CD4-positive, alpha-beta memory T cell (primary cell): ENCODE results near the gene SLC35F2. TPM values are rescaled to one million over a fixed set of nuclear protein-coding genes. Genes with fewer than 3 reads are reported as not detected.

Source experiments
- CTCF ChIA-PET: fragments of 350-600 bp; sonication (Branson Sonifier 250); formaldehyde crosslinking; loops from one replicate; lab custom pipeline; 2021; ENCODE audit warnings: inconsistent platforms; ENCODE audit not compliant: partially characterized antibody; lab: Charles Lee
- POLR2A ChIA-PET: fragments of 350-600 bp; sonication (Branson Sonifier 250); formaldehyde crosslinking; loops from one replicate; lab custom pipeline; 2021; ENCODE audit not compliant: partially characterized antibody; lab: Charles Lee
- DNase-seq, 5 donors: peaks; one replicate each; pipeline versions ENCODE4 v3.0.0 to v3.0.0-alpha.2; 2020 to 2022; ENCODE audit warnings: mixed read lengths in 1 of 5
- H3K27ac ChIP-seq: one replicate; pipeline ENCODE4 v1.7.0; 2013; ENCODE audit warnings: low read depth, low read length
- H3K27me3 ChIP-seq: 2 replicates; pipeline ENCODE4 v1.7.0; 2013; ENCODE audit warnings: mild to moderate bottlenecking, low read length, moderate library complexity; ENCODE audit not compliant: insufficient read depth
- H3K36me3 ChIP-seq: 2 replicates; pipeline ENCODE4 v1.7.0; 2013; ENCODE audit warnings: mild to moderate bottlenecking, low read length, moderate library complexity; ENCODE audit not compliant: insufficient read depth
- H3K4me1 ChIP-seq: 2 replicates; pipeline ENCODE4 v1.7.0; 2013; ENCODE audit warnings: mild to moderate bottlenecking, low read length, moderate library complexity; ENCODE audit not compliant: insufficient read depth
- H3K4me3 ChIP-seq, 2 donors: one replicate each; pipeline ENCODE4 v1.7.0; 2013; ENCODE audit warnings: low read length in 2 of 2, mild to moderate bottlenecking in 1 of 2
- H3K9me3 ChIP-seq, 2 donors: one replicate each; pipeline ENCODE4 v1.7.0; 2013; ENCODE audit warnings: low read length in 2 of 2, control low read depth in 1 of 2; ENCODE audit not compliant: control insufficient read depth in 1 of 2
- H3K27ac Mint-ChIP-seq, 7 donors: one replicate each; pipeline ENCODE4 v1.8.0; 2020 to 2021; ENCODE audit warnings: mixed read lengths in 7 of 7, mild to moderate bottlenecking in 6 of 7, inconsistent platforms in 3 of 7, moderate library complexity in 3 of 7
- H3K27me3 Mint-ChIP-seq, 2 donors: one replicate each; pipeline ENCODE4 v1.8.0; 2020 to 2021; ENCODE audit warnings: mixed read lengths in 2 of 2
- H3K36me3 Mint-ChIP-seq, 2 donors: one replicate each; pipeline ENCODE4 v1.8.0; 2020 to 2021; ENCODE audit warnings: mixed read lengths in 2 of 2, inconsistent platforms in 1 of 2, mild to moderate bottlenecking in 1 of 2
- H3K4me1 Mint-ChIP-seq, 4 donors: one replicate each; pipeline ENCODE4 v1.8.0; 2020 to 2021; ENCODE audit warnings: mixed read lengths in 4 of 4, mild to moderate bottlenecking in 1 of 4
- H3K4me3 Mint-ChIP-seq, 8 donors: one replicate each; pipeline ENCODE4 v1.8.0; 2020 to 2021; ENCODE audit warnings: mixed read lengths in 8 of 8, mild to moderate bottlenecking in 7 of 8, moderate library complexity in 6 of 8, inconsistent platforms in 3 of 8
- H3K9me3 Mint-ChIP-seq, 8 donors: one replicate each; pipeline ENCODE4 v1.8.0; 2020 to 2021; ENCODE audit warnings: mixed read lengths in 8 of 8, mild to moderate bottlenecking in 5 of 8, inconsistent platforms in 3 of 8, moderate library complexity in 1 of 8
- intact Hi-C: fragments of 100-400 bp; cut with micrococcal nuclease; formaldehyde crosslinking; loops from one replicate; pipeline ENCODE4 v1.15.1; 2023
- polyA plus RNA-seq, 2 donors: library from polyadenylated mRNA; unstranded; fragments of 300-500 nt; fragmentation: Illumina TruSeq; gene quantifications; one replicate each; pipeline ENCODE4 v1.2.3, GENCODE V29; 2021
- total RNA-seq, 2 experiments: library from RNA; stranded (reverse); gene quantifications; one replicate each; pipeline ENCODE4 v1.2.3, GENCODE V29; 2021

The SLC35F2 gene
- total and polyA plus RNA-seq, 4 experiments from 2014 or later, result 5.9 to 11.9 (median 7.2) TPM

GRCh38 chr11:107808521-107808920 is 50.1 kb downstream of the SLC35F2 start:
- Histone ChIP-seq H3K4me3 (no peak overlapping the region), H3K9me3 (no peaks in the 10 kb centered on the region), H3K4me1 (no peaks in the 10 kb centered on the region), H3K27me3 (no peaks in the 10 kb centered on the region), H3K36me3 (peaks cover 10% of the 10 kb centered on the region), H3K27ac (no peak overlapping the region)
- POLR2A ChIA-PET, result no interaction called here
- no peak for DNase-seq
- CTCF ChIA-PET, result no interaction called here
- no peaks in the 10 kb centered on the region for H3K9me3 Mint-ChIP-seq
- H3K4me1 Mint-ChIP-seq, result no peaks in the 10 kb centered on the region
- H3K27me3 Mint-ChIP-seq, result no peaks in the 10 kb centered on the region
- H3K4me3 Mint-ChIP-seq, result no peak overlapping the region
- peaks cover 51 to 54% of the 10 kb centered on the region in 2 donors for H3K36me3 Mint-ChIP-seq
- intact Hi-C loops, result no loop called here
- peak overlapping the region in 1 of 7 donors; percentile 2 for H3K27ac Mint-ChIP-seq

- no peak overlapping the region for H3K4me3 ChIP-seq
- no peaks in the 10 kb centered on the region for H3K9me3 ChIP-seq
- ChIA-PET POLR2A (no interaction called here), CTCF (no interaction called here)
- intact Hi-C loops, result no loop called here
- no peak for DNase-seq
- peaks cover 4% of the 10 kb centered on the region for H3K36me3 ChIP-seq
- Mint-ChIP-seq H3K36me3 (peaks cover 56 to 71% of the 10 kb centered on the region in 2 donors), H3K4me1 (no peaks in the 10 kb centered on the region), H3K27me3 (no peaks in the 10 kb centered on the region), H3K4me3 (no peak overlapping the region), H3K9me3 (no peaks in the 10 kb centered on the region), H3K27ac (no peak overlapping the region)
- H3K27ac ChIP-seq, result no peak overlapping the region
- no peaks in the 10 kb centered on the region for H3K27me3 ChIP-seq
- no peaks in the 10 kb centered on the region for H3K4me1 ChIP-seq
Measured at GRCh38 chr11:107804971-107805370, 53.6 kb downstream of the SLC35F2 start.

GRCh38 chr11:107804211-107804610 is 54.4 kb downstream of the SLC35F2 start:
- H3K27ac ChIP-seq, result no peak overlapping the region
- H3K4me3 ChIP-seq, result no peak overlapping the region
- POLR2A ChIA-PET, result no interaction called here
- DNase-seq, result no peak
- peaks cover 3% of the 10 kb centered on the region for H3K36me3 ChIP-seq
- no peak overlapping the region for H3K4me3 Mint-ChIP-seq
- H3K27me3 Mint-ChIP-seq, result no peaks in the 10 kb centered on the region
- H3K4me1 Mint-ChIP-seq, result peaks cover 0 to under 1% (median 0%) of the 10 kb centered on the region in 4 donors
- no peaks in the 10 kb centered on the region for H3K4me1 ChIP-seq
- H3K9me3 Mint-ChIP-seq, result no peaks in the 10 kb centered on the region
- intact Hi-C loops, result no loop called here
- peaks cover 54 to 66% of the 10 kb centered on the region in 2 donors for H3K36me3 Mint-ChIP-seq
- CTCF ChIA-PET, result no interaction called here
- no peaks in the 10 kb centered on the region for H3K27me3 ChIP-seq
- no peaks in the 10 kb centered on the region for H3K9me3 ChIP-seq
- H3K27ac Mint-ChIP-seq, result no peak overlapping the region

GRCh38 chr11:107801641-107802040 is 56.9 kb downstream of the SLC35F2 start:
- Histone ChIP-seq H3K27ac (no peak overlapping the region), H3K27me3 (no peaks in the 10 kb centered on the region), H3K9me3 (no peaks in the 10 kb centered on the region), H3K4me1 (no peaks in the 10 kb centered on the region), H3K4me3 (no peak overlapping the region), H3K36me3 (peaks cover 2% of the 10 kb centered on the region)
- intact Hi-C loops, result no loop called here
- H3K4me1 Mint-ChIP-seq, result peaks cover 0 to 2% (median 0%) of the 10 kb centered on the region in 4 donors
- ChIA-PET POLR2A (no interaction called here), CTCF (interaction anchor here (2.1 kb wide), 1 partner anchor 34 kb away, joined by 6 read pairs; no protein-coding TSS in a partner anchor)
- no peaks in the 10 kb centered on the region for H3K27me3 Mint-ChIP-seq
- H3K9me3 Mint-ChIP-seq, result no peaks in the 10 kb centered on the region
- peaks cover 42 to 58% of the 10 kb centered on the region in 2 donors for H3K36me3 Mint-ChIP-seq
- no peak overlapping the region for H3K27ac Mint-ChIP-seq
- no peak for DNase-seq
- no peak overlapping the region for H3K4me3 Mint-ChIP-seq

GRCh38 chr11:107799218-107799859 is 59.2 kb downstream of the SLC35F2 start:
- Histone ChIP-seq H3K27me3 (no peaks in the 10 kb centered on the region), H3K27ac (no peak overlapping the region), H3K4me1 (no peaks in the 10 kb centered on the region), H3K4me3 (no peak overlapping the region), H3K36me3 (no peaks in the 10 kb centered on the region), H3K9me3 (no peaks in the 10 kb centered on the region)
- peaks cover 0 to 8% (median 0%) of the 10 kb centered on the region in 8 donors for H3K9me3 Mint-ChIP-seq
- POLR2A ChIA-PET, result no interaction called here
- peak; percentile 31 to 52 (median 43) for DNase-seq
- H3K4me1 Mint-ChIP-seq, result peaks cover 0 to 2% (median 0%) of the 10 kb centered on the region in 4 donors
- H3K4me3 Mint-ChIP-seq, result no peak overlapping the region
- intact Hi-C loops, result loop anchor here (1.0 to 10.0 kb wide), 3 partner anchors 59 to 234 kb away; partner anchors contain the start of genes ALKBH8 and SLC35F2
- H3K27me3 Mint-ChIP-seq, result no peaks in the 10 kb centered on the region
- no peak overlapping the region for H3K27ac Mint-ChIP-seq
- CTCF ChIA-PET, result interaction anchor here (0.7 to 1.4 kb wide), 3 partner anchors 8 to 23 kb away, joined by 3 read pairs; no protein-coding TSS in a partner anchor
- H3K36me3 Mint-ChIP-seq, result peaks cover 41 to 62% of the 10 kb centered on the region in 2 donors

DNA sequence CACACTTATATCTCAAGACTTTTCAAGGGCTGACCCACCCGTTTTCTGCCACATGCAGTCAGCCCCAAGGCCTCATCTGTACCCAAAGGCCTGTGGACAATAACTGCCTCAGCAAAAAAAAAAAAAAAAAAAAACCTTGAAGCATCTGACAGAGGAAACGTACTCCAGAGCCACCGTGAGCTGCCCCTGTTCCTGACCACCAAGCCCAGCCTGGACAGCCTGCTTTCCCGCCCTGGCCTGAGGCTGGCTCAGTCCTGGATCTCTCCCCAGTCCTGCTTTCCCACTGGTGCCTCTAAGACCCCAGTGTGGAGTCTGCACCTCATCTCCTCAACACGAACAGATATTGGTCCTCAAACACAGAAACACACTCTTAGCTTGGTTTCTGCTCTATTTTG is 66.5 kb downstream of the SLC35F2 start:
- no peak overlapping the region for H3K27ac ChIP-seq
- H3K36me3 ChIP-seq, result peaks cover 6% of the 10 kb centered on the region
- Mint-ChIP-seq H3K4me3 (no peak overlapping the region), H3K27ac (peak overlapping the region in 3 of 7 donors; percentile 19 to 69 (median 64)), H3K9me3 (peaks cover 0 to 8% (median 0%) of the 10 kb centered on the region in 8 donors), H3K36me3 (peaks cover 37 to 48% of the 10 kb centered on the region in 2 donors), H3K27me3 (no peaks in the 10 kb centered on the region), H3K4me1 (peaks cover 0 to 11% (median 3%) of the 10 kb centered on the region in 4 donors)
- ChIA-PET POLR2A (no interaction called here), CTCF (interaction anchor here (1.2 to 1.3 kb wide), 2 partner anchors 8 to 21 kb away, joined by 3 read pairs; no protein-coding TSS in a partner anchor)
- H3K27me3 ChIP-seq, result no peaks in the 10 kb centered on the region
- intact Hi-C loops, result loop anchor here (10.0 kb wide), 1 partner anchor 103 kb away; no protein-coding TSS in a partner anchor
- no peak overlapping the region for H3K4me3 ChIP-seq
- H3K9me3 ChIP-seq, result no peaks in the 10 kb centered on the region
- no peaks in the 10 kb centered on the region for H3K4me1 ChIP-seq
- no peak for DNase-seq

- Mint-ChIP-seq H3K27me3 (no peaks in the 10 kb centered on the region), H3K27ac (peak overlapping the region in 4 of 7 donors; percentile 19 to 69 (median 26)), H3K4me1 (peaks cover 0 to 11% (median 3%) of the 10 kb centered on the region in 4 donors), H3K36me3 (peaks cover 37 to 44% of the 10 kb centered on the region in 2 donors), H3K9me3 (peaks cover 0 to 8% (median 0%) of the 10 kb centered on the region in 8 donors), H3K4me3 (no peak overlapping the region)
- no peak for DNase-seq
- ChIA-PET POLR2A (no interaction called here), CTCF (interaction anchor here (0.7 to 1.3 kb wide), 3 partner anchors 8 to 228 kb away, joined by 3 read pairs; no protein-coding TSS in a partner anchor)
- Histone ChIP-seq H3K4me3 (no peak overlapping the region), H3K4me1 (no peaks in the 10 kb centered on the region), H3K27me3 (no peaks in the 10 kb centered on the region), H3K9me3 (no peaks in the 10 kb centered on the region), H3K27ac (no peak overlapping the region), H3K36me3 (peaks cover 6% of the 10 kb centered on the region)
- intact Hi-C loops, result loop anchor here (10.0 kb wide), 1 partner anchor 103 kb away; no protein-coding TSS in a partner anchor
Measured at GRCh38 chr11:107791343-107792048, 67.1 kb downstream of the SLC35F2 start.
